ENCODE measurements around the gene WHRN. TPM values are rescaled to one million over a fixed set of nuclear protein-coding genes. Genes with fewer than 3 reads are reported as not detected.
A peak's percentile ranks its signal among the peaks of the same experiment; 100 is the strongest.

The WHRN gene
- total RNA-seq, 1 donor from 2014 or later, result 12.2 TPM

GRCh38 chr9:114383521-114384231 is 121.6 kb downstream of the WHRN start:
- peak overlapping the region; percentile 11 for H3K27ac Mint-ChIP-seq
- H3K36me3 Mint-ChIP-seq, result peaks cover 5% of the 10 kb centered on the region
- peaks cover 40% of the 10 kb centered on the region for H3K4me1 Mint-ChIP-seq (ENCODE audit: unreplicated experiment)
- no peaks in the 10 kb centered on the region for H3K27me3 Mint-ChIP-seq
- no peak overlapping the region for H3K4me3 Mint-ChIP-seq
- no peaks in the 10 kb centered on the region for H3K9me3 Mint-ChIP-seq
- DNase-seq (ENCODE audit: extremely low spot score, unreplicated experiment), result no peak
- TF ChIP-seq CTCF (conservative IDR thresholded peaks at IDR 0.05), result no peak

- DNase-seq (ENCODE audit: extremely low spot score, unreplicated experiment), result no peak
- peak; percentile 39 for TF ChIP-seq CTCF (conservative IDR thresholded peaks at IDR 0.05)
- Mint-ChIP-seq H3K27ac (no peak overlapping the region), H3K4me3 (no peak overlapping the region), H3K36me3 (peaks cover 11% of the 10 kb centered on the region), H3K27me3 (no peaks in the 10 kb centered on the region), H3K9me3 (no peaks in the 10 kb centered on the region), H3K4me1 (ENCODE audit: unreplicated experiment) (peaks cover 34% of the 10 kb centered on the region)
These were observed 122.4 kb downstream of the WHRN start for GRCh38 chr9:114382699-114383520.

GRCh38 chr9:114378883-114379282 is 126.4 kb downstream of the WHRN start:
- H3K9me3 Mint-ChIP-seq, result no peaks in the 10 kb centered on the region
- H3K36me3 Mint-ChIP-seq, result peaks cover 15% of the 10 kb centered on the region
- no peak overlapping the region for H3K4me3 Mint-ChIP-seq
- peaks cover 15% of the 10 kb centered on the region for H3K4me1 Mint-ChIP-seq (ENCODE audit: unreplicated experiment)
- DNase-seq (ENCODE audit: extremely low spot score, unreplicated experiment), result no peak
- TF ChIP-seq CTCF (conservative IDR thresholded peaks at IDR 0.05), result no peak
- H3K27me3 Mint-ChIP-seq, result no peaks in the 10 kb centered on the region
- no peak overlapping the region for H3K27ac Mint-ChIP-seq

- no peak for TF ChIP-seq CTCF (conservative IDR thresholded peaks at IDR 0.05)
- Mint-ChIP-seq H3K36me3 (peaks cover 15% of the 10 kb centered on the region), H3K27me3 (no peaks in the 10 kb centered on the region), H3K27ac (no peak overlapping the region), H3K4me1 (ENCODE audit: unreplicated experiment) (peaks cover 7% of the 10 kb centered on the region), H3K9me3 (no peaks in the 10 kb centered on the region), H3K4me3 (no peak overlapping the region)
- no peak for DNase-seq (ENCODE audit: extremely low spot score, unreplicated experiment)
These were observed 127.3 kb downstream of the WHRN start for GRCh38 chr9:114378016-114378415.

GRCh38 chr9:114376586-114377445 is 128.5 kb downstream of the WHRN start:
- H3K27me3 Mint-ChIP-seq, result no peaks in the 10 kb centered on the region
- H3K27ac Mint-ChIP-seq, result no peak overlapping the region
- H3K9me3 Mint-ChIP-seq, result no peaks in the 10 kb centered on the region
- TF ChIP-seq CTCF (conservative IDR thresholded peaks at IDR 0.05), result no peak
- no peak for DNase-seq (ENCODE audit: extremely low spot score, unreplicated experiment)
- peaks cover 15% of the 10 kb centered on the region for H3K36me3 Mint-ChIP-seq
- no peaks in the 10 kb centered on the region for H3K4me1 Mint-ChIP-seq (ENCODE audit: unreplicated experiment)
- H3K4me3 Mint-ChIP-seq, result no peak overlapping the region
